Bronchial epithelial cell (primary cell): ENCODE measurements around the gene TMEM151A. TPM values are rescaled to one million over a fixed set of nuclear protein-coding genes. Genes with fewer than 3 reads are reported as not detected.
"Not testable (repeated sequence)": the region's sequence is repeated elsewhere in the genome, so short reads cannot be mapped to it uniquely, and the experiment has no call there.

ENCODE experiments used
- DNase-seq: peaks from one replicate; pipeline ENCODE4 v3.0.0-alpha.2; 2010; ENCODE audit warnings: low read depth
- FAIRE-seq: peaks from 2 replicates; lab custom pipeline; 2011; peaks lifted over from hg19 to GRCh38; lab: Jason Lieb, UNC
- H3K27me3 ChIP-seq: 2 replicates; pipeline ENCODE4 v1.5.1; 2011; ENCODE audit warnings: low read length; ENCODE audit not compliant: control insufficient read depth, insufficient read depth
- H3K36me3 ChIP-seq: 2 replicates; pipeline ENCODE4 v1.5.1; 2011; ENCODE audit warnings: low read length; ENCODE audit not compliant: control insufficient read depth, insufficient read depth
- H3K4me3 ChIP-seq: 2 replicates; pipeline ENCODE4 v1.5.1; 2011; ENCODE audit warnings: mild to moderate bottlenecking, low read depth, low read length, control low read depth
- CTCF ChIP-seq: IDR thresholded peaks from 2 replicates; pipeline ENCODE4 v1.5.1; 2011; ENCODE audit warnings: mild to moderate bottlenecking, moderate library complexity, low read length, control low read depth, inconsistent platforms; ENCODE audit not compliant: insufficient read depth, severe bottlenecking
- total RNA-seq: library from RNA; depleted of rRNA; stranded (reverse); fragments of >200 nt; gene quantifications from 2 replicates; pipeline ENCODE4 v1.2.1, GENCODE V29; 2014

TMEM151A gene
- total RNA-seq, 1 donor from 2014 or later = not detected

- DNase-seq (no peak), FAIRE-seq (peak; percentile 81)
- Histone ChIP-seq H3K4me3 (no peak overlapping the region), H3K36me3 (no peaks in the 10 kb centered on the region), H3K27me3 (no peaks in the 10 kb centered on the region)
- no peak for TF ChIP-seq CTCF
Observed at GRCh38 chr11:66299186-66299585, 7.5 kb downstream of the TMEM151A start.

GRCh38 chr11:66302656-66303055 is 11.0 kb downstream of the TMEM151A start:
- FAIRE-seq = no peak

GRCh38 chr11:66309475-66309874 is 17.8 kb downstream of the TMEM151A start:
- no peak overlapping the region for H3K4me3 ChIP-seq
- no peak for FAIRE-seq
- no peaks in the 10 kb centered on the region for H3K36me3 ChIP-seq
- H3K27me3 ChIP-seq = no peaks in the 10 kb centered on the region
- DNase-seq = no peak
- TF ChIP-seq CTCF = no peak

More at GRCh38 chr11:66302656-66303055, 11.0 kb downstream of the TMEM151A start:
- H3K27me3 ChIP-seq = no peaks in the 10 kb centered on the region
- H3K36me3 ChIP-seq = no peaks in the 10 kb centered on the region
- H3K4me3 ChIP-seq = no peak overlapping the region
- no peak for TF ChIP-seq CTCF
- DNase-seq = no peak

GRCh38 chr11:66310324-66310723 is 18.6 kb downstream of the TMEM151A start:
- Histone ChIP-seq H3K4me3 (no peak overlapping the region), H3K27me3 (no peaks in the 10 kb centered on the region), H3K36me3 (no peaks in the 10 kb centered on the region)
- no peak for TF ChIP-seq CTCF
- DNase-seq (no peak), FAIRE-seq (no peak)

GRCh38 chr11:66310803-66311440 is 19.2 kb downstream of the TMEM151A start:
- not testable (repeated sequence) for H3K27me3 ChIP-seq, DNase-seq, H3K36me3 ChIP-seq, H3K4me3 ChIP-seq, FAIRE-seq

- FAIRE-seq = no peak
- DNase-seq = no peak
- TF ChIP-seq CTCF = no peak
- Histone ChIP-seq H3K4me3 (peak overlapping the region; percentile 55), H3K27me3 (peaks cover 2% of the 10 kb centered on the region), H3K36me3 (no peaks in the 10 kb centered on the region)
Observed at GRCh38 chr11:66311470-66311964, 19.8 kb downstream of the TMEM151A start.
